Muscle of back (tissue), 11 donors: Measurements from ENCODE around the gene SHROOM2. TPM values are rescaled to one million over a fixed set of nuclear protein-coding genes. Genes with fewer than 3 reads are reported as not detected.

Experiments used
- DNase-seq, 3 donors: peaks; one replicate each; pipeline versions ENCODE4 v3.0.0 to v3.0.0-alpha.2; 2013
- polyA plus RNA-seq, 10 donors: library from polyadenylated mRNA; unstranded; fragments of 120-200 nt; gene quantifications; one replicate each; pipeline ENCODE4 v1.2.1, GENCODE V29; 2013; ENCODE audit not compliant: insufficient read length in 10 of 10

SHROOM2 gene
- polyA plus RNA-seq, 10 donors, result 1.3 to 3.8 (median 1.7) TPM

DNA sequence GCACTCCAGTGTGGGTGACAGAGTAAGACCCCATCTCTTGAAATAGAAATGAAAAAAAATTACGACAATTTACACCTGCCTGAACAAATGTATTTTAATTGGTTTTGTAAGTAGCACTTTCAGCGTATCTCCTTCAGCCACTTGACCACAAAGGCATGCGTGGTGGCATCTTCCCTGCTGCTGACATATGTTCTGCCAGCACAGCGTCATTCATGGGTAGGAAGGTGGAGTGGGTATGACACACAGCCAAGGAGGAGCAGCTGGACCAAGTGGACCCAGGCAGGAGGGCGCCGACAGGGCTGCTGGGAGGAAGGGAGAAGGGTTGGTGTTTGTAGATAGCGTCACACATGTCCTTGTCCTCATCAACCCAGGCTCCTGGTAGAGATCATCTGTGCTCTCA, 152.3 kb downstream of the SHROOM2 start:
- no peak for DNase-seq

DNA sequence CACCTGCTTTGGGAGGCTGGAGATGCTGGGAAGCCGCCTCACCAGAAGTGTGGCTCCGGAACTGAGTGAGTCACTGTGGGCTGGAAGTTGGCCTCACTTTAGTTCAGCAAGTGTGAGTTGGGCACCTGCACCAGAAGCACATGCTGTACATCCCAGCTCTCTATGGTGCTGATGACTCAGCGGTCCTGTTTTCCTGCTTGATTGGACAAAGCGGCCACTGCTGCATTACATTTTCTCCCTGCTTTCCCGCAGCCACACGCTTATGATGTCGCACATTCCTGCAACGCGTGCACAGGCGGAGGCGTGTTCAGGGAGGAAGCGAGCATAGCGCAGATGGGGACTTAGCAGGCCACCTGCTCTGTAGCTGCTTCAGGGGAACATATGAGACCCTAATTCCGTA, 154.2 kb downstream of the SHROOM2 start:
- DNase-seq, result peak in 2 of 3 donors; percentile 0 to 7

DNA sequence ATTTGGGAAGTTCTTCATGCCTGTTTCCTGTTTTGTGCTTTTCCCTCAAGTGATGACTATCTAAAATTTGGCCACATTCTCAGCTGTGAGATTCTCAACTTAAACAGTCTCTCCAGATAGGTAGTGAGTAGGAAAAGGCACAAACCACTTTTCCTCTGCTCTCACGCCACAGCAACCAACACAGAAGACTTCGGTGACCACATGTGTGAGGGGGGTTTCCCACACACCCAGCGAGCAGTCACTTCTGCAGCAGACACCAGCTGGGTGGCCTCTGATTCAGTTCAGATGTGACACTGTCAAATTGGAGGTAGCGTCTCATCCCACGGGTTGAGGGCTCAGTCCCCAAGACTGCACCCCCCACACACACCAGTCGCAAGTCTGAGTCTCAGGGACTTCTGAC, 155.9 kb downstream of the SHROOM2 start:
- no peak for DNase-seq

DNA sequence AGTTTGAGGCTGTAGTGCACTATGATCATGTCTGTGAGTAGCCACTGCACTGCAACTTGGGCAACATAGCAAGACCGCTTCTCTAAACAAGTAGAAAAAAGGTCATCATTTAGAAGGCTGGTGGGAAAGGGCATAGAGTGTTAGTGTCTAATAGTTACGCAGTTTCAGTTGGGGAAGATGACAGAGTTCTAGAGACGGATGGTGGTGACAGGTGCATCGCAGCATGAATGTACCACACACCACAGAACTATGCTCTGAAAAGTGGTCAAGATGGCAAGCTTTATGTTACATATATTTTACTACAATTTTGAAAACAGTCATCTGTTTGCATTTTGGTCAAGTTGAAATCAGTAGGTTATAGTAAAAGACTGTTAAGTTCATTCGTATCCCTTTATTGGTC, 157.2 kb downstream of the SHROOM2 start:
- no peak for DNase-seq

DNA sequence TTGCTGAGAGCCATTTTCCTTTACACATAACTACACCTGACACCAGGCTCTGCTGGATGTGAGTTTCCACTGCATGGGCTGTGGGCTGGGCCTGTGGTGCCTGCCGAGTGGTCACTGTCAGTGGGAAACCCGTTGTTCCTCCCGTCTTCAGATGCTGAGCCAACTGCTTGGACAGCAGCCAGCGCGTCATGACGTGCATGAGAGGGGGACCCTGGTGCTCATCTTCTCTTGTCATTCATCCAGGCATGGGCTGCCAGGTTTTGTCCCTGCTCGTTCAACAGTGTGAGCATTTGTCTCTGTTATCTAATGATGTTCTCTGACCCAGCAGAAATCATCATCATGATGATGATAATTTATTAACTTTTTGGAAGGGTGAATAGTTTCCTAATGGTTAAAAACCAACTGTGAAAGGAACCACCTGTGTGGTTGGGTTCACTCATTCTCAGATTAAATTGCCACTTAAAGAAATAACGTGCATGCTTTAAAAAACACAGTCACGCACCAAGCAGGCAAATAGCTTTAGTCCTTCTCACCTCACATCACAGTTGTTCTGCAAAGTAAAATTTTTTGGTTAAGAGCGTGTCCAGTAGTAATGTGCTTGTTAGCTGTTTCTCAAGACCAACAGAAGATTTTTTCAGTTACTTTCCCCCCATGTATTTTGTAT, 161.0 kb downstream of the SHROOM2 start:
- DNase-seq, result no peak

DNA sequence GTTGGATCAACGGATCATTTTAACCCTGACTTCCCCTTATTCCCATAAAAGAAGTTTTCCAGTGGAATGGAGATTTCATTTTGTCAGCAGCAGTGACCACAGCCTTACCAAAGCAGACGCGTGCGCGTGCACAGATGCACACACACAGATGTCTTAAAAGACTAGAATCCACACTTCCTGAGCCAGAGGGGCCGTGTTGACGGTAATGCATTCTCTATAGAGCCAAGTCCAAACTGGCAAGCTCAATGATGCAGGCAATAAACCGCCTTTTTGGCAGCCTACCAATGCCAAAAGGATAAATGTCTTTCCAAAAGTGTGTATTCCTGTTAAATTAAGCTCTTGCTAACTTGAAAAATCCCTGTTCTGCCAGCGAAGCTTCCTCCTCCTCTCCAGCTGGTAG, 162.2 kb downstream of the SHROOM2 start:
- peak in 1 of 3 donors; percentile 10 for DNase-seq

DNA sequence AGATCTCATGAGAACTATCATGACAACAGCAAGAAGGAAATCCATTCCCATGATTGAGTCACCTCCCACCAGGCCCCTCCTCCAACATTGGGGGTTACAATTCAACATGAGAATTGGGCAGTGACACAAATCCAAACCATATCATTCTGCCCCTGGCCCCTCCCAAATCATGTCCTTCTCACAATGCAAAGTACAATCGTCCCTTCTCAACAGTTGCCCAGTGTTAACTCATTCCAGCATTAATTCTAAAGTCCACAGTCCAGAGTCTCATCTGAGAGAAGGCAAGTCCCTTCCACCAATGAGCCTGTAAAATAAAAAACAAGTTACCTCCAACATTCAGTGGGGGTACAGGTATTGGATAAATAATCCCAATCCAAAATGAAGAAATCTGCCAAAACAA, 166.1 kb downstream of the SHROOM2 start:
- no peak for DNase-seq

DNA sequence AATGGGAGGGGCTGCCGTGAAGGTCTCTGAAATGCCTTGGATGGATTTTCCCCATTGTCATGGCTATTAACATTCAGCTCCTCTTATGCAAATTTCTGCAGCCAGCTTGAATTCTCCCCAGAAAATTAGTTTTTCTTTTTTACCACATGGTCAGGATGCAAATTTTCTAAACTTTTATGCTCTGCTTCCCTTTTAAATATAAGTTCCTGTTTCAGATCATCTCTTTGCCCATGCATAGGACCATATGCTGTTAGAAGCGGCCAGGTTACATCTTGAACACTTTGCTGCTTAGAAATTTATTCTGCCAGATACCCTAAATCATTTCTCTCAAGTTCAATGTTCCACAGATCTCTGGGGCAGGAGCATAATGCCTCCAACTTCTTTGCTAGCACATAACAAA, 167.2 kb downstream of the SHROOM2 start:
- DNase-seq, result no peak

DNA sequence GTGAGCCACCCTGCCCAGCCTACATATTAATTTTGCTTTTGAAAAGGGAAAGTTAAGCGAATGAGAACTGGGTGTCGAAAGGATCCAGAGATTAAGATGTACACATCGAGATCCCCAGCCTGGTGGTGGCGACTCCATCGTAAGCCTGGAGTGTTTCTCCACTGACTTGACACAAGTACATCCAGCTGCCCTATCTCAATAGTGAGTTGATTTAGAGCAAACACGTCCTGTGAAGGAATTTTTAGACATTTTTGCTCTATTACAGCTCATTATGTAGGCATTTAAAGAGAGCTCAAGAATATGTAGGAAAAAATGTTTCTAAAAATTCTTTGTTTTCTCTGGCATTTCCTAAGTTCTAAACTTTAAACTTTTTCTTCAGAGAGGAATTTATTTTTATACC, 169.3 kb downstream of the SHROOM2 start:
- peak in 1 of 3 donors; percentile 10 for DNase-seq

DNA sequence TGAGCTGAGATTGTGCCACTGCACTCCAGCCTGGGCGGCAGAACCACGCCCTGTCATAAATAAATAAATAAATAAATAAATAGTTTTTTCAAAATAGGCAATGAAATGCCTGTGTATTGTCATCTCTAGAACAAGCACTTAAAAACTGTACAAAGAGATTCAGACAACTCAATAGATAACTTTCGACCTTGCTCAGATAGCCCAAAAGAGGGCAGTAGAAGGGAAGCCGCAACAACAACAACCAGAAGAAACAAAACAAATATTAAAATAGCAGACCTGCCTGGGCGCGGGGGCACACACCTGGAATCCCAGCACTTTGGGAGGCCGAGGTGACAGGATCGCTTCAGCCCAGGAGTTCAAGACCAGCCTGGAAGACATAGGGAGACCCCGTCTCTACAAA, 171.5 kb downstream of the SHROOM2 start:
- DNase-seq, result no peak

DNA sequence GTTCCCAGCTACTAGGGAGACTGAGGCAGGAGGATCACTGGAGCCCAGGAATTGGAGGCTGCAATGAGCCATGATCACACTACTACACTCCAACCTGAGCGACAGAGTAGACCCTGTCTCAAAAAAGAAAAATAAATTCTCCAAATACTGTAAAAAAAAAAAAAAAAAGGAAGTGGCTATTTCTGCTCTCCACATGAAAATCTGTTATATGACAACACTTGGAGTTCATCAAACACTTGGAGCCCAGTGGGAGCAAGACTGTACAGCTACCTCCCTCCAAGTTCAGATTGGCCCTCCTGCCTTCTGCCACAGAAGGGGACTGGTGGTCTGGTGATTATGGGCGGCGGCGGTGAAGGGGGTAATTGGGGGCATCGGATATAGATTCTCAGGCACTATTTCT, 172.0 kb downstream of the SHROOM2 start:
- no peak for DNase-seq

DNA sequence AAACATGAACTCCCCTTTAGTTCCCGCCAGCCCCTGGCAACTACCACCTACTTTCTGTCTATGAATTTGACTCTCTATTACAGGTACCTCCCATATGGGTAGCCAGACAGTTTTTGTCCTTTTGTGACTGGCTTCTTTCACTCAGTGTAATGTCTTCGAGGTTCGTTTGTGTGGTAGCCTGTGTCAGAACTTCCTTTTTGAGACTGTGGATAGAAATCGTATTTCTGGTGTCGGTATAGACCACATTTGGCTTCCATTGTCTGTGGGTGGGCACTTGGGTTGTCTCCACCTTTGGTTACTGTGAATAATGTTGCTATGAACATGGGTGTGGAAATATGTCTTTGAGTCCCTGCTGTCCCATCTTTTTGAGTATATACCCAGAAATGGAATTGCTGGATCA, 175.5 kb downstream of the SHROOM2 start:
- no peak for DNase-seq

DNA sequence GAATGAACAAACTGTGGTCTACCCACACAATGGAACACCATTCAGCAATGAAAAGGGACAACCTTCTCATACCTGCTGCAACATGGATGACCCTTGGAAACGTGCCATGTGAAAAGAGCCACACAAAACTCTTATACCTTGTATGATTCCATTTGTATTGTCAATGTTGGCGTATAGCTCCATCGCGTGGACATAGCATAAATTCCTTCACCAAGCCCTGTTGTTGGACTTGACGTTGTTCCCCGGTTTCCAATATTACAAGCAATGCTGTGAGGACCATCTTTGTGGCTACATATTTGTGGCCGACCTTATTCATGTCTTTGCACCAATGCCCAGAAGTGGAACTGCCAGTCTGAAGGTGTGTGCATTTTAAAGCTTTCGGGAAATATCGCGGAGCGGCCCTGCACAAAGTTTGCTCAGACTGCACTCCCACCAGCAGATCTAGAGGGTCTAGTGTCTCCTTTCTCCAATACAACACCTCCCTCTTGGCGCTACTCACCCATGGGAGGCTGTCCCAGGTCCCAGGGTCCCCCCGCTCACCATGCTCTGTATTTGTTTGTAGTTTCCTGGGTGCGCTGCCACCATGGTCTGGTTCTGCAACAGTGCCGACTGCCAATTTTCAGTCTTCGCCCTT, 180.7 kb downstream of the SHROOM2 start, which contains the start of gene CLDN34:
CLDN34 (plus strand) TSS at position 584 of the 634 bp plus-strand sequence; CDS start at position 584, 0 bp downstream.
- no peak for DNase-seq

DNA sequence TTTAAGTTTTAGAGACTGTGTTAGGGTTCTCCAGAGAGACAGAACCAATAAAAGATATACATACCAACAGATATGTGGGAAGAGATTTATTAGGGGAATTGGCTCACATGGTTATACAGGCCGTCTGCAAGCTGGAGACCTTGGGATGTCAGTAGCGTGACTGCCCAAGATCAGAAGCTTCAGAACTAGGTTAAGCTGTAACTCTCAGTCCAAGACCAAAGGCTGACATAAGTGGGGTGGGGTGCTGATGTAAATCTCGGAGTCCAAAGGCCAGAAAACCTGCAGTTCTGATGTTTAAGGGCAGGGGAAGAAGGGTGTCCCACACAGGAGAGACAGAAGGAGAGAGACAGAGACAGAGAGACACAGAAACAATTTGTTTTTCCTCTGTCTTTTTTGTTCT, 191.4 kb downstream of the SHROOM2 start:
- no peak for DNase-seq

DNA sequence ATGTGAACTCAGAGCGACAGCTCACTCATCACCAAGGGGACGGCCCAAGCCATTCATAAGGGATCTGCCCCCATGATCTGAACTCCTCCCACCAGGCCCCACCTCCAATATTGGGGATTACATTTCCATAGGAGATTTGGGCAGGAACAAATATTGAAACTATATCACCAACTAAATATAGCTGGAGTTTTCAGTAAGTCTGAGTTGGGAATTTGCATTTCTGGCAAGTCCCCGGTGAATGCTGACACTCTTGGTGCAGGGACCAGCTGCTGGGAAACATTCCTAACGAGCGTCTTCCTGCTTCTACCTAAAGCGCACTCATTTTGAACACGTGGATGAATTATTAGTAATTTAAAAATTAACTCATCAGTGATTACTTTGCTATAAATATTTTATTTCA, 194.2 kb downstream of the SHROOM2 start:
- no peak for DNase-seq

DNA sequence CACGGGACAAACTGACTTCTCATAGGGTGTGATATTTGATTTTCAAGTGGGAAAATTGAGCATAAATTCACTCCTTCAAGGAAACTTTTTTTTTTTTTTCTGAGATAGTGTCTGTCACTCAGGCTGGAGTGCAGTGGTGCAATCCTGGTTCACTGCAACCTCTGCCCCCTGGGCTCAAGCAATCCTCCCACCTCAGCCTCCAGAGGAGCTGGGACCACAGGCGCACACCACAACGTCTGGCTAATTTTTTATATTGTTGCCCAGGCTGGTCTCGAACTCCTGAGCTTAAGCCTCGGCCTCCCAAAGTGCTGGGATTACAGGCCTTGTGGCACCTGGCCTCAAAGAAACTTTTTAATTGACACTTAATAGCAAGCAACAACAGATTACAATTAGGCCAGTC, 194.7 kb downstream of the SHROOM2 start:
- no peak for DNase-seq

DNA sequence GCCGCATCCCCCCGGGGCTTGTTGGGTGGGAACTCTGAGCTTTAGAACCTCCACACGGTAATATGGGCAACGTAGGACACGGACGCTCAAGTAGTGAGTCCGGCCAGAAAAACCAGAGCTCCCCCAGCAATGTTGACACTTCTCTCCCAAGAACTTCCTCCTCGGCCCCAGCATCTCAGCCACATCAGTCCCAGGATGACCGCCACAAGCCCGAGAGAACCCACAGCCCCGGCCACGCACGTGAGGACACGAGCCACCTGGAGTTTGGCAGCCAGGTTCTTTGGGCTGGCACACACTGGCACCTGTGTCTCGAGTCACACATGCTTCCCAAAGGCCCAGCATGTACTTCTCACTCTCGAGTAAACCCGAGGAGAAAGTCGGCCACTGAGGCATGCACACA, 197.2 kb downstream of the SHROOM2 start:
- DNase-seq, result no peak

DNA sequence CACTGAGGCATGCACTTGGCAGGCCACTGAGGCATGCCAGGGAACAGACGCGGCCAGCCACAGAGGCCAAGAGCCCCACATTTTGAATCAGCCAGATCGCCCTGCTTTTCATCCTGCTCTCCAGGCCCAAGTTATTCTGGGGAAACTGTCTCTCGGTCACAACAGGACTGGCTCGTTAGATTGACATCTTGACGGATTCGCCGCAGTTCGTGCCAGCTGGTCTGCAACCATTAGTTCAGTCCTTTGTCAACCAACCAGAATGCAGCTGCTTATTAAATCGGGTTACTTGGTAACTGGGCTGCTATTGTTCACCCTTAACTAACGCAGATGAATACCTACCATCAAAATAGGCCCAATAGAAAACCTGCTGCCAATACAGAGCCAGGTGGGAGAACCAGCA, 197.6 kb downstream of the SHROOM2 start:
- DNase-seq, result no peak

DNA sequence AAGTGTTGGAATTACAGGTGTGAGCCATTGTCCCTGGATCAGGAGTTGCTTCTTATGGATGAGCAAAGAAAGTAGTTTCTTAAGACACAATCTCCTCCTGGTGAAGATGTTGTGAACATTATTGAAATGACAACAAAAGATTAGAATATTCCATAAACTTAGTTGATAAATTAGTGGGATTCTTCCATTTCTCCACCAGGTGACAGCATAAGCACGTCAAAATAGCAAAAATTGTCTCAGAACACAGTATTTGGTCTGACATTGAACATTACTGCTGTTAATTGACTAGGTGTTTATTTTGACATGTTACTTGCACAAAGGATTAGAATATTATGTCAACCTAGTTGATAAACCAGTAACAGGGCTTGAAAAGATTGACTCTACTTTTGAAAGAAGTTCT, 202.5 kb downstream of the SHROOM2 start:
- DNase-seq, result no peak

DNA sequence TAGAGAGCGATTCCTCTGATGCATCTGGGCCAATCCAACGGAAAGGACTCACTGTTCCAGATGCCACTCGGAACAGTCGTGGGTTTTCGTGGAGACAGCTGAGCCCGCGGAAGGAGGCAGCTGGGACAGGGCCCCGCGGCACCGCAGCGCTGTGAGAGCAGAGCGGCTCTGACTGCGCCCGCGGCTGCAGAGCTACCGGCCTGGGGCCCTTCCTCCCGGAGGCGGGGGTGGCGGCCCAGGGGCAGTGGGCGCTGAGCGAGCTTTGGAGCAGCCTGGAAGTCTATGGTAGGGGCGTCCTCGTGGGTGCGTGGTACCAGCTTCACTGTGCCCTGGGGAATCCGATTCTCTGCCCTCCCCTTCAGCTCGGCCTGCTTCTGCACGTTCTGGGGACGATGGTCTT, 205.8 kb downstream of the SHROOM2 start:
- DNase-seq, result no peak

DNA sequence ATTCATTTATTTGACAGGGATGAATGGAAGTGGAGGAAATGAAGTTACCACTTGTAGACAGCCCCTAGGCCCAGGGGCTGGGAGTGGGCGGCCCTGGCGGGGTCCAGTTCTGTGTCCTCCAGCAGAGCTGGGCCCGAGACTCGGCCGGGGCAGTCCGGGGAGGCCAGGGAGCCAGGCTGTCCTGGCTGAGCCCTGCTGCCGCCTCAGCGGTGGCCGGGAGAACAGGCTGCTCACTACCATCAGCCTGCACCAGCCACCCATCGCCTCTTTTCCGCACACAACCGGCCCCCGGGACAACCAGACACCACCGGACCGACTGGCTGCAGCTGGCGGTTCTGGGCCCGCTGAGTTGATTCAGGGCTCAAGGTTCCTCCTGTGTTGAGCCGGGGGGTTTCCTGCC, 206.5 kb downstream of the SHROOM2 start:
- no peak for DNase-seq

DNA sequence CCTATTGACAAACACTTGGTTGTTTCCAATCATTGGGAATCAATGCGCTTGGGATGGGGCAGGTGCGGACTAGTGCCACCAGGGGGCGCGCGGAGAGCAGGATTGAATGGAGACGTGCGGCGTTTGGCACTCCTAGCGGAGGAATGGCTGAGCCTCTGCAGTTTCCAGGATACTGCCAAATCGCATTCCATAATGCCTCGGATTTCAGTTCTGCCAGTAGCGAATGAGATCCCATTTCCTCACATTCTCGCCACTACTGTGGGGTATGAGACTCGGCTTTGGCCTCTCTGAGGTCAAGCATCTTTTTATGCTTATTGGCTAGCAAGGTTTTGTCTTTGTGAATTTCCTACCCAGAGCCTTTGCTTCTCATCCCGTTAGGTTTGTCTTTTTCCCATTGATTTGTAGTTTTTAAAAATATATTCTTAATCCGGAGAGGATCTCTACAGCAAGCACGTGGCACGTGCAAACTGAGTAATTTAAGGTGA, 209.7 kb downstream of the SHROOM2 start:
- DNase-seq, result peak in 2 of 3 donors; percentile 77

DNA sequence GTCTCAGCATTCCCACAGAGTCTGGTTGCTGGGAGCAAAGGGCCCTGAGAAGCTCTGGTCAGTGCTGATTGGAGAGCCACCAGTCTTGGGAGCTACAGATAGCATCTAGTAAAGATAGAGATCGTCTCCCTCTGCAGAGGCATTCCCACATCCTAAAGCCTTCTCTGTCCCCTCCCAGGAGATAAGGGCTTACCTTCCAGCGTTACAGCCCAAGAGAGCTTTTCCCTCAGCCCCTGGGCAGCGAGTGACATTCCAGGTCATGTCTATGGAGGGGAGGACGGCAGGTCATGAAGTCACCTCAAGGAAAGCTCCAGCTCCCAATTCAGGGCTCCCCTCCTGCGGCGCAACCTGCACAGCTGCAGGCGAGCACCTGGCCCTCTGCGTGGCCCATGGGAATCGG, 210.8 kb downstream of the SHROOM2 start:
- DNase-seq, result no peak

DNA sequence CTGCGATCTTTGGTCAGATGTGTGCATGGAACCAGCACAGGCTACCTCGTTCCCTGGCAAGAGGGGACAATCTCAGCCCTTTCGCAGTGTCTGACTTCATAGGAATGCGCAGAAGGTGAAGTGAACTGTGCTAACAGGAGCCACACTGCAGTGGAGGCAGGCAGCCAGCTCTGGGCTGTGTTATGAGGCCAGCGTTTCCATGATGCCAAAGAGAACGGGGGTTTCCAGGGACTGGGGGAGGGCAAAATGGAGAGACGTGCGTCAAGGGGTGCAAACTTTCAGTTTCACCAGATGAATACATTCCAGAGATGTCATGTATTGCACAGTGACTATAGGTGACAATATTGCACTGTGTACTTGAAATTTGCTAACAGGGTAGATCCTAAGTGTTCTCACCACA, 211.3 kb downstream of the SHROOM2 start:
- DNase-seq, result no peak
